Activated CD4-positive, alpha-beta memory T cell treated with anti-CD3 and anti-CD28 coated beads, Interleukin-2, amount 10 ng/mL, durations not matched to agents 7 days and 5 days (primary cell): ENCODE results near the gene FAM199X. TPM values are rescaled to one million over a fixed set of nuclear protein-coding genes. Genes with fewer than 3 reads are reported as not detected.
"Not testable (repeated sequence)": the region's sequence is repeated elsewhere in the genome, so short reads cannot be mapped to it uniquely, and the experiment has no call there.

ENCODE experiments used
- CTCF ChIA-PET: fragments of 350-600 bp; sonication (Branson Sonifier 250); formaldehyde crosslinking; loops from one replicate; lab custom pipeline; 2021; ENCODE audit warnings: antibody characterized with exemption, inconsistent platforms; lab: Charles Lee
- POLR2A ChIA-PET: fragments of 350-600 bp; sonication (Branson Sonifier 250); formaldehyde crosslinking; loops from one replicate; lab custom pipeline; 2021; ENCODE audit warnings: antibody characterized with exemption; lab: Charles Lee
- DNase-seq: peaks from one replicate; pipeline ENCODE4 v3.0.0-alpha.2; 2020
- H3K27ac Mint-ChIP-seq: one replicate; pipeline ENCODE4 v1.8.0; 2021; ENCODE audit warnings: mild to moderate bottlenecking, mixed read lengths
- H3K27me3 Mint-ChIP-seq: one replicate; pipeline ENCODE4 v1.8.0; 2021; ENCODE audit warnings: mixed read lengths
- H3K36me3 Mint-ChIP-seq: one replicate; pipeline ENCODE4 v1.8.0; 2021; ENCODE audit warnings: low read depth, mixed read lengths
- H3K4me1 Mint-ChIP-seq: one replicate; pipeline ENCODE4 v1.8.0; 2021; ENCODE audit warnings: mixed read lengths
- H3K4me3 Mint-ChIP-seq: one replicate; pipeline ENCODE4 v1.8.0; 2021; ENCODE audit warnings: mild to moderate bottlenecking, mixed read lengths
- H3K9me3 Mint-ChIP-seq: one replicate; pipeline ENCODE4 v1.8.0; 2021; ENCODE audit warnings: mixed read lengths
- total RNA-seq, 2 experiments: library from RNA; stranded (reverse); gene quantifications; one replicate each; pipeline ENCODE4 v1.2.3, GENCODE V29; 2021

Gene FAM199X
- total RNA-seq, 2 experiments from 2014 or later, result 12.9 to 13.1 TPM

GRCh38 chrX:104205548-104205947, 39.3 kb downstream of the FAM199X start:
- DNase-seq, result no peak

GRCh38 chrX:104211187-104211586, 44.9 kb downstream of the FAM199X start:
- Mint-ChIP-seq H3K27me3 (no peaks in the 10 kb centered on the region), H3K4me1 (no peaks in the 10 kb centered on the region), H3K4me3 (no peak overlapping the region), H3K9me3 (no peaks in the 10 kb centered on the region), H3K36me3 (no peaks in the 10 kb centered on the region), H3K27ac (no peak overlapping the region)
- POLR2A ChIA-PET, result no interaction called here
- CTCF ChIA-PET, result no interaction called here
- no peak for DNase-seq

More at GRCh38 chrX:104205548-104205947, 39.3 kb downstream of the FAM199X start:
- H3K27ac Mint-ChIP-seq, result no peak overlapping the region
- H3K36me3 Mint-ChIP-seq, result no peaks in the 10 kb centered on the region
- ChIA-PET CTCF (interaction anchor here (1.3 kb wide), 1 partner anchor 10 kb away, joined by 6 read pairs; no protein-coding TSS in a partner anchor), POLR2A (no interaction called here)
- no peaks in the 10 kb centered on the region for H3K27me3 Mint-ChIP-seq
- no peaks in the 10 kb centered on the region for H3K9me3 Mint-ChIP-seq
- H3K4me3 Mint-ChIP-seq, result no peak overlapping the region
- no peaks in the 10 kb centered on the region for H3K4me1 Mint-ChIP-seq

GRCh38 chrX:104230060-104230459, 63.8 kb downstream of the FAM199X start:
- H3K36me3 Mint-ChIP-seq, CTCF ChIA-PET, DNase-seq, H3K27ac Mint-ChIP-seq, H3K4me1 Mint-ChIP-seq, H3K27me3 Mint-ChIP-seq, POLR2A ChIA-PET, H3K4me3 Mint-ChIP-seq, H3K9me3 Mint-ChIP-seq: not testable (repeated sequence)

Other genes starting within 250 kb of the FAM199X start
- gene TMSB15B, start 203.8 kb upstream of the FAM199X start, total RNA-seq, result 1 to 10 TPM; 7.3 to 7.5 TPM
- gene H2BW1, start 152.7 kb upstream of the FAM199X start, total RNA-seq, result not detected
- gene H2BW2, start 126.5 kb upstream of the FAM199X start, total RNA-seq, result not detected
- gene TMSB15C, start 90.2 kb upstream of the FAM199X start, total RNA-seq, result 1 to 10 TPM; 1.9 to 2.9 TPM
- 1 to 10 TPM; 1.6 to 2.8 TPM for gene ZCCHC18, start 53.9 kb upstream of the FAM199X start, total RNA-seq
- 1 to 10 TPM; 7.9 to 8.3 TPM for gene SLC25A53, start 9.4 kb upstream of the FAM199X start, total RNA-seq
- not detected for gene ESX1, start 88.5 kb downstream of the FAM199X start, total RNA-seq